MCF 10A (cell line): ENCODE data around the gene LYL1. TPM values are rescaled to one million over a fixed set of nuclear protein-coding genes. Genes with fewer than 3 reads are reported as not detected.

Source experiments
- BruUV-seq: library from RNA; stranded (reverse); fragments of 400-500 nt; replicated peaks from 2 replicates; lab custom pipeline; 2021; lab: Mats Ljungman, UMichigan
- CTCF ChIA-PET: fragments of 300-600 bp; sonication (Branson Sonifier 250); formaldehyde crosslinking; extraction: SDS; loops from one replicate; lab custom pipeline; 2021; ENCODE audit warnings: antibody characterized with exemption, inconsistent platforms; lab: Yijun Ruan, JAX
- POLR2A ChIA-PET: fragments of 300-600, 350-650 bp; sonication (Branson Sonifier 250); formaldehyde crosslinking; extraction: SDS; loops from one replicate; lab custom pipeline; 2020; ENCODE audit warnings: antibody characterized with exemption, inconsistent platforms; lab: Yijun Ruan, JAX
- DNase-seq: peaks from one replicate; pipeline ENCODE4 v3.0.0-alpha.2; 2018; ENCODE audit not compliant: unreplicated experiment
- H3K27ac Mint-ChIP-seq: one replicate; pipeline ENCODE4 v1.8.0; 2022; ENCODE audit warnings: mild to moderate bottlenecking, low read depth, mixed read lengths; ENCODE audit not compliant: unreplicated experiment
- H3K27me3 Mint-ChIP-seq: one replicate; pipeline ENCODE4 v1.8.0; 2022; ENCODE audit warnings: mixed read lengths; ENCODE audit not compliant: insufficient read depth, unreplicated experiment
- H3K36me3 Mint-ChIP-seq: one replicate; pipeline ENCODE4 v1.8.0; 2022; ENCODE audit warnings: mild to moderate bottlenecking, moderate library complexity, mixed read lengths; ENCODE audit not compliant: insufficient read depth, unreplicated experiment
- H3K4me1 Mint-ChIP-seq: one replicate; pipeline ENCODE4 v1.8.0; 2022; ENCODE audit warnings: mixed read lengths; ENCODE audit not compliant: insufficient read depth, unreplicated experiment
- H3K4me3 Mint-ChIP-seq: one replicate; pipeline ENCODE4 v1.8.0; 2022; ENCODE audit warnings: mild to moderate bottlenecking, moderate library complexity, mixed read lengths; ENCODE audit not compliant: unreplicated experiment
- H3K9me3 Mint-ChIP-seq: one replicate; pipeline ENCODE4 v1.8.0; 2022; ENCODE audit warnings: mixed read lengths; ENCODE audit not compliant: unreplicated experiment
- CTCF ChIP-seq: fragments of 200-600 bp; IDR thresholded peaks from one replicate; pipeline ENCODE4 v1.8.0; 2022; ENCODE audit warnings: antibody characterized with exemption, mild to moderate bottlenecking; ENCODE audit not compliant: unreplicated experiment
- intact Hi-C: fragments of 100-400 bp; cut with micrococcal nuclease; formaldehyde crosslinking; loops from 2 replicates; pipeline ENCODE4 v1.14.1; 2022
- total RNA-seq: library from RNA; stranded (reverse); gene quantifications from 2 replicates; pipeline ENCODE4 v1.2.3, GENCODE V29; 2022

Gene LYL1
- total RNA-seq, 1 experiment from 2014 or later = not detected

DNA sequence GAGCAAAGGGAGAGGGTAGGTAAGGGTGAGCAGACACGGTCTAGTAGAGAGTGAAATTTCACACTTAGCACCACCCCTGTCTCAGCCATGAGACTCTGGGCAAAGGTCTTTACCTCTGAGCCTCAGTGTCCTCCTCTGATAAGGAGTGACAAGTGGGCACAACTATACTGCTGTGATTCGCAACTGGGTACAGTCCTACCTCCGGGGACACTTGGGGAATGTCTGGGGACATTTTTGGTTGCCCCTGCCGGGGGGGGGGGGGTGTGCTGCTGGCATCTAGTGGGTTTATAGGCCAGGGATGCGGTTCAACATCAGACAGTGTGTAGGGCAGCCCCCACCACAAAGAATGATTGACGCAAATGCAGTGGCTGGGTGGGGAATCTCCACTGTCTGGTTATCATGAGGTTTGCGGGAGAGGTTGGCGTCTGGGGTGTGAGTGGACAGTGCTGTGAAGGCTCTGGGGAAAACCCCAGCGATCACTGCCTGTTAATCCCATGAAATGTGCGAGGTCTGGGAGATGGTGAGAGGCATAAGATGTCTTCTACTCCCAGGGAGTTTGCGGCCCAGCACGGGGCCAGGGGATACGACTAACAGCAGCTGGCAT is 19.7 kb upstream of the LYL1 start:
- no peaks in the 10 kb centered on the region for H3K27me3 Mint-ChIP-seq
- BruUV-seq = no TSS peak
- intact Hi-C loops = no loop called here
- ChIA-PET CTCF (interaction anchor here (0.7 to 1.5 kb wide), 2 partner anchors 73 to 157 kb away, joined by 3 read pairs; no protein-coding TSS in a partner anchor), POLR2A (interaction anchor here (0.6 kb wide), 1 partner anchor 610 kb away, joined by 3 read pairs; no protein-coding TSS in a partner anchor)
- H3K27ac Mint-ChIP-seq = no peak overlapping the region
- H3K36me3 Mint-ChIP-seq = peaks cover 34% of the 10 kb centered on the region
- no peak for DNase-seq
- no peaks in the 10 kb centered on the region for H3K9me3 Mint-ChIP-seq
- H3K4me1 Mint-ChIP-seq = peaks cover 25% of the 10 kb centered on the region
- no peak for TF ChIP-seq CTCF
- H3K4me3 Mint-ChIP-seq = no peak overlapping the region

GRCh38 chr19:13121551-13122274 is 19.1 kb upstream of the LYL1 start:
- ChIA-PET CTCF (interaction anchor here (0.7 kb wide), 1 partner anchor 74 kb away, joined by 3 read pairs; no protein-coding TSS in a partner anchor), POLR2A (no interaction called here)
- no TSS peak for BruUV-seq
- intact Hi-C loops = no loop called here
- TF ChIP-seq CTCF = no peak
- Mint-ChIP-seq H3K4me1 (peaks cover 25% of the 10 kb centered on the region), H3K27me3 (no peaks in the 10 kb centered on the region), H3K36me3 (peaks cover 27% of the 10 kb centered on the region), H3K4me3 (no peak overlapping the region), H3K27ac (no peak overlapping the region), H3K9me3 (no peaks in the 10 kb centered on the region)
- DNase-seq = no peak

- no TSS peak for BruUV-seq
- intact Hi-C loops = no loop called here
- Mint-ChIP-seq H3K4me3 (no peak overlapping the region), H3K4me1 (peaks cover 25% of the 10 kb centered on the region), H3K27me3 (no peaks in the 10 kb centered on the region), H3K36me3 (peaks cover 19% of the 10 kb centered on the region), H3K27ac (peak overlapping the region; percentile 23), H3K9me3 (no peaks in the 10 kb centered on the region)
- no peak for TF ChIP-seq CTCF
- no peak for DNase-seq
- ChIA-PET POLR2A (interaction anchor here (0.5 kb wide), 1 partner anchor 127 kb away, joined by 5 read pairs; no protein-coding TSS in a partner anchor), CTCF (interaction anchor here (0.6 to 1.7 kb wide), 3 partner anchors 46 to 156 kb away, joined by 4 to 5 read pairs (median 5); no protein-coding TSS in a partner anchor)
Measured at GRCh38 chr19:13120817-13121216, 18.2 kb upstream of the LYL1 start.

GRCh38 chr19:13120031-13120430 is 17.4 kb upstream of the LYL1 start:
- no peaks in the 10 kb centered on the region for H3K9me3 Mint-ChIP-seq
- no peaks in the 10 kb centered on the region for H3K27me3 Mint-ChIP-seq
- POLR2A ChIA-PET = interaction anchor here (0.6 to 5.8 kb wide), 5 partner anchors 13 to 34 kb away, joined by 3 to 61 read pairs (median 6); partner anchors contain the start of genes IER2 and STX10
- peak overlapping the region; percentile 23 for H3K27ac Mint-ChIP-seq
- peaks cover 30% of the 10 kb centered on the region for H3K4me1 Mint-ChIP-seq
- CTCF ChIA-PET = interaction anchor here (1.2 to 1.7 kb wide), 2 partner anchors 137 to 155 kb away, joined by 3 to 5 read pairs; no protein-coding TSS in a partner anchor
- no peak for DNase-seq
- peaks cover 19% of the 10 kb centered on the region for H3K36me3 Mint-ChIP-seq
- BruUV-seq = no TSS peak
- H3K4me3 Mint-ChIP-seq = peak overlapping the region; percentile 74
- TF ChIP-seq CTCF = no peak
- intact Hi-C loops = no loop called here
